ENCODE data around the gene KLHL13.
"Not testable (repeated sequence)": the region's sequence is repeated elsewhere in the genome, so short reads cannot be mapped to it uniquely, and the experiment has no call there.

Gene KLHL13

GRCh38 chrX:118116713-118117550 lies at the start of gene KLHL13:
Gene KLHL13, minus strand, starts transcription at chrX:118116810. Its CDS starts 88,337 bp downstream, at chrX:118028473.
- Mint-ChIP-seq H3K36me3 (ENCODE audit: low read depth) (no peaks in the 10 kb centered on the region), H3K27ac (peak within 1 kb of the TSS; percentile 50), H3K9me3 (no peaks in the 10 kb centered on the region), H3K4me1 (ENCODE audit: low read depth) (peaks cover 15% of the 10 kb centered on the region), H3K4me3 (peak within 1 kb of the TSS; percentile 77), H3K27me3 (peaks cover 14% of the 10 kb centered on the region)
- intact Hi-C loops (cut with micrococcal nuclease), result loop anchor here (1.0 kb wide), 1 partner anchor 13 kb away; no protein-coding TSS in a partner anchor

DNA sequence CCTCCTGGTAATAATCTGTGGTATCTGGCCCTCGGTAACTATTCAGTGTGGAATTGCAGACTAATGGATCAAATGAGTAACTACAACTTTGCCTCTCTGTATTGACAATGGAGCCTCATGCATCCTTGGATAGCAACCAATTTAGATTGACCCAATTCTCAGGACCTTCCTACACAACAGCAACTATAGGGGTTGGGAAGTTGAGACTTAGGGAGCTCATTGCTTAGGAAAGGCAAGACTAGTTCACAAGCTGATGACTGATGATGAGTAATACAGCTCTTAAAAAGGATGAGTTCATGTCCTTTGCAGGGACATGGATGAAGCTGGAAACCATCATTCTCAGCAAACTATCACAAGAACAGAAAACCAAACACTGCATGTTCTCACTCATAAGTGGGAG lies 47.5 kb upstream of the KLHL13 start:
- Mint-ChIP-seq H3K4me1 (ENCODE audit: low read depth) (no peaks in the 10 kb centered on the region), H3K4me3 (no peak overlapping the region), H3K27ac (no peak overlapping the region), H3K9me3 (no peaks in the 10 kb centered on the region), H3K36me3 (ENCODE audit: low read depth) (no peaks in the 10 kb centered on the region), H3K27me3 (no peaks in the 10 kb centered on the region)
- intact Hi-C loops (cut with micrococcal nuclease), result no loop called here

DNA sequence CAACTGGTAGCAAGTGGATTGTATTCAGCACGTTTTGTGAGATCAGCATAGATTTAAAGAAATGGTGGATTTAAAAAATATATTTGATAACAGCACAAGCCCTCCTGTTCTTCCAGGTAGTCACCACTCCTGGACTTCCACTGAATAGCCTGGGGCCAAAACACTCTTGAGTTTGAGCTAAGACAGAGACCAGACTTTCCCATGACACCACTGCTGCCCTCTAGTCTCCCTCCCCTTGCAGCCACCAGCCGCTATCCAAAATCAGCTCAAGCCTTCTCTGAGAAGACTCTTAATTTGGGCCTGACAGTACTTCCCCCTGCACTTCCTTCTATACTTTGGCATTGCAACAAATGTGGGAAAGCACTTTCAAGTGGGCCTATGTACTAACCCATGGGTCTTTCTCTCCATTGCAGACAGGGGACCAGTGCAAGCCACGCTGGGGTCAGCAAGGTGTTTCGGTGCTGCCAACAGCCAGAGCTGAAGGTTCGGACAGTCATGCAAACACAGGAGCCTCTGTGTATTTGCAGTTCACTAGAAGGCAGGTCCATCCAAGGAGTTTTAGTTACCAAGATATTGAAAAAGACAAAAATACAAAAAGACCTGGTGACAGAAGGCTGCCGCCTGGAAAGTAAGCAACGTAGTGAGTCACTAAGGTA lies 40.5 kb upstream of the KLHL13 start:
- Mint-ChIP-seq H3K4me3 (no peak overlapping the region), H3K4me1 (ENCODE audit: low read depth) (no peaks in the 10 kb centered on the region), H3K9me3 (no peaks in the 10 kb centered on the region), H3K27ac (no peak overlapping the region), H3K27me3 (no peaks in the 10 kb centered on the region), H3K36me3 (ENCODE audit: low read depth) (no peaks in the 10 kb centered on the region)
- intact Hi-C loops (cut with micrococcal nuclease), result no loop called here

DNA sequence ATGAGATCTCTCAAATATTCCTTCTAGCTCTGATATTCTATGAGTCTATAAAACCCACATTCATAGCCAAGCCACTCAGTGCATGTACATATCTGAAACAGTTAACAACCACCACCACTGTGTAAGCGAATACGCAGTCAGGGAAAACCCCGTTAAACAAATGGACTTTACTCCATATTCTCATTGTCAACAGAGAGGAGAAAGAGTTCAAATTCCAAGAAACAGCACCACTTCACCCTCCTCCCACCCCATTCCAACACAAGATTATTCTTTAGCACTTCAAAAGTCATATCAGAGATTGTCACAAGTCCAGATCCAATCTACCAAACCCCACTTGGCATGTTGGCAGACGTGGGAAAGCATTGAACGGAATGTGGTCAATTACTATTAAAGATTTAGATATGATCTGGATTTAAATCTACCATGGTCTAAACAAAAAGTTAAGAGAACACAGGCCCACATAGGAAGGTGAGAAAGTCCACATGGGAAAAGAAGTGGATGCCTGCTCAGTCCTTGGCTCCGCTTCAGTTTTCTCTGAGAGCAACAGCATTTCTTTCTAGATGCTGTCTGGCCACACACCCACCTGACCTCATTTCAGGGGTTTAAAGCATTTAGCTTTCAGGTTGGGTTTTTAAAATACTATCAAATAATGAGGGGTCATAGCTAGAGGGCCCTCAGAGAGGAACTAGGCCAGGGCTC lies 39.8 kb upstream of the KLHL13 start:
- no peak overlapping the region for H3K4me3 Mint-ChIP-seq
- intact Hi-C loops (cut with micrococcal nuclease), result no loop called here
- no peaks in the 10 kb centered on the region for H3K36me3 Mint-ChIP-seq (ENCODE audit: low read depth)
- no peaks in the 10 kb centered on the region for H3K4me1 Mint-ChIP-seq (ENCODE audit: low read depth)
- no peaks in the 10 kb centered on the region for H3K27me3 Mint-ChIP-seq
- H3K9me3 Mint-ChIP-seq, result no peaks in the 10 kb centered on the region
- H3K27ac Mint-ChIP-seq, result no peak overlapping the region

DNA sequence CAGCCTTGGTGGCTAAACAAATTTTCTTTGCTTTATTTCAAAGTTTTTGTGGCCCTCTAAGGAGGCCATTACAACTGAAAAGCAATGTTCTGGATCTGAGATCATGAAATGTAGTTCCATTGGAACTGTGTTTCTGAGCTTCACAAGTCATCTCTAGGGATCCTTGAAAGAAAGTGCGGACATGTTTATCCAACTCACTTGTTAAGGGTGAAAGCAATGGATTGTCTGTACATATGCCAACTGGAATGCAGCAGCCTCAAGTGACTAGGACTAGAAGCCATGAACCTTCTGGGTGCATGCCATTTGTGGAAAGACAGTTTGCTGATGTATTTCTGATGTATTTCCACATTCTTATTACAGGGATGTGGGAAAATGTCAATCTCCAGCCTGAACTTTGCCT lies 36.7 kb upstream of the KLHL13 start:
- Mint-ChIP-seq H3K27ac (no peak overlapping the region), H3K27me3 (no peaks in the 10 kb centered on the region), H3K9me3 (no peaks in the 10 kb centered on the region), H3K36me3 (ENCODE audit: low read depth) (no peaks in the 10 kb centered on the region), H3K4me1 (ENCODE audit: low read depth) (no peaks in the 10 kb centered on the region), H3K4me3 (no peak overlapping the region)
- intact Hi-C loops (cut with micrococcal nuclease), result no loop called here

- Mint-ChIP-seq H3K27ac (no peak overlapping the region), H3K27me3 (no peaks in the 10 kb centered on the region), H3K36me3 (ENCODE audit: low read depth) (no peaks in the 10 kb centered on the region), H3K4me3 (no peak overlapping the region), H3K9me3 (no peaks in the 10 kb centered on the region), H3K4me1 (ENCODE audit: low read depth) (no peaks in the 10 kb centered on the region)
- intact Hi-C loops (cut with micrococcal nuclease), result no loop called here
Observed at GRCh38 chrX:118152721-118153120, 36.1 kb upstream of the KLHL13 start.

GRCh38 chrX:118148737-118149136 lies 32.1 kb upstream of the KLHL13 start:
- H3K4me1 Mint-ChIP-seq (ENCODE audit: low read depth), result no peaks in the 10 kb centered on the region
- intact Hi-C loops (cut with micrococcal nuclease), result no loop called here
- no peaks in the 10 kb centered on the region for H3K27me3 Mint-ChIP-seq
- no peaks in the 10 kb centered on the region for H3K9me3 Mint-ChIP-seq
- H3K36me3 Mint-ChIP-seq (ENCODE audit: low read depth), result no peaks in the 10 kb centered on the region
- no peak overlapping the region for H3K4me3 Mint-ChIP-seq
- H3K27ac Mint-ChIP-seq, result no peak overlapping the region

GRCh38 chrX:118147771-118148170 lies 31.2 kb upstream of the KLHL13 start:
- H3K27ac Mint-ChIP-seq; H3K4me3 Mint-ChIP-seq; H3K36me3 Mint-ChIP-seq (ENCODE audit: low read depth); H3K27me3 Mint-ChIP-seq; H3K4me1 Mint-ChIP-seq (ENCODE audit: low read depth); intact Hi-C loops (cut with micrococcal nuclease); H3K9me3 Mint-ChIP-seq: not testable (repeated sequence)

GRCh38 chrX:118143578-118143977 lies 27.0 kb upstream of the KLHL13 start:
- Mint-ChIP-seq H3K4me1 (ENCODE audit: low read depth) (no peaks in the 10 kb centered on the region), H3K4me3 (no peak overlapping the region), H3K9me3 (no peaks in the 10 kb centered on the region), H3K27ac (no peak overlapping the region), H3K27me3 (no peaks in the 10 kb centered on the region), H3K36me3 (ENCODE audit: low read depth) (no peaks in the 10 kb centered on the region)
- intact Hi-C loops (cut with micrococcal nuclease), result no loop called here

DNA sequence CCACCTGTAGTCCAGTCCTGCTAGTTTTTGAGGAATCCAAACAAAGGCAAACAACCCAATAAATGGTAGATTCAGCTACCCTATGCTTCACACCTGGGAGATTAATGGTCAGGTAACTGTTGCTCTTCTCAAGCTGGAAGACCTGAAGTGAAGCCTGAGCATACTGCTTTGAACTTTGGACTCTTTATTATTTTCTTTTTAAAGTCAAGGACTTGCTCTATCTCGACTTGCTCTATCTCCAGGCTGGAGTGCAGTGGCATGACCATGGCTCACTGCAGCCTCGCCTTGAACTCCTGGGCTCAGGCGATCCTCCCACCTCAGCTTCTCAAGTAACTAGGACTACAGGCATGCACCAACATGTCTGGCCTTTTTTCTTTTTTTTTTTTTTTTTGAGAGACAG lies 14.7 kb upstream of the KLHL13 start:
- H3K27ac Mint-ChIP-seq, result no peak overlapping the region
- no peaks in the 10 kb centered on the region for H3K4me1 Mint-ChIP-seq (ENCODE audit: low read depth)
- no peaks in the 10 kb centered on the region for H3K27me3 Mint-ChIP-seq
- no peak overlapping the region for H3K4me3 Mint-ChIP-seq
- no peaks in the 10 kb centered on the region for H3K9me3 Mint-ChIP-seq
- no peaks in the 10 kb centered on the region for H3K36me3 Mint-ChIP-seq (ENCODE audit: low read depth)
- intact Hi-C loops (cut with micrococcal nuclease), result no loop called here

DNA sequence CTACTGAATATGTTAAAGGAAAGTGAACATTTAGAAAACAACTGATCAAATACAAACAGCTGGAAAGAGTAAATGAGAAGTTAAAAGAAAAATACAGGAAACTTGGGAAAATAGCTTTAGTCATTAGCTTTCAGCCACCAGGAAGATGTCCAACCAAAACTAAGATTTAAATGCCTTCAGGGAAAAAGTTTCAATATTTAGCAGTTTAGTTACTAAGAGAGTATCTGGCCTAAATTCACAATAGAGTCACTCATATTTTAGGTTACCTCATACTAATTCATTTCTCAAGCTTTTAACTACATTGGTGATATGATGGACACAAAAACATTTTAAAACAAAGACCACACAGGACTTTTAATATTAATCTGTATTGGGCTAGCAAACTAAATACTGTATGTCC lies 13.1 kb upstream of the KLHL13 start:
- H3K27ac Mint-ChIP-seq, result no peak overlapping the region
- no peaks in the 10 kb centered on the region for H3K9me3 Mint-ChIP-seq
- intact Hi-C loops (cut with micrococcal nuclease), result no loop called here
- H3K27me3 Mint-ChIP-seq, result no peaks in the 10 kb centered on the region
- no peak overlapping the region for H3K4me3 Mint-ChIP-seq
- H3K36me3 Mint-ChIP-seq (ENCODE audit: low read depth), result no peaks in the 10 kb centered on the region
- no peaks in the 10 kb centered on the region for H3K4me1 Mint-ChIP-seq (ENCODE audit: low read depth)

DNA sequence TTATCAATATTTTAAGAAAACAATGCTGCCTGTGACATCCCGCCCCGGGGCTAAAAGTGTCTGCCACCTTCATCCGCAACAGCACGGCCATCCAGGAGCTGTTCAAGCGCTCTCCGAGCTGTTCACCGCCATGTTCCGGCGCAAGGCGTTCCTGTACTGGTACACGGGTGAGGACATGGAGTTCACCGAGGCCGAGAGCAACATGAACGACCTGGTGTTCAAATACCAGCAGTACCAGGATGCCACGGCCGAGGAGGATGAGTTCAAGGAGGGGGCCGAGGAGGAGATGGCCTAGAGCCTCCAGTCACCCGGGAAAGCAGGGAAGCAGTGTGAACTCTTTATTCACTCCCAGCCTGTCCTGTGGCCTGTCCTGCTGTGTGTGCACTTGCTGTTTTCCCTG lies 12.1 kb upstream of the KLHL13 start:
- Mint-ChIP-seq H3K4me3 (no peak overlapping the region), H3K27ac (no peak overlapping the region), H3K27me3 (no peaks in the 10 kb centered on the region), H3K4me1 (ENCODE audit: low read depth) (no peaks in the 10 kb centered on the region), H3K36me3 (ENCODE audit: low read depth) (no peaks in the 10 kb centered on the region), H3K9me3 (no peaks in the 10 kb centered on the region)
- intact Hi-C loops (cut with micrococcal nuclease), result no loop called here

GRCh38 chrX:118126286-118126685 lies 9.7 kb upstream of the KLHL13 start:
- H3K36me3 Mint-ChIP-seq (ENCODE audit: low read depth), result no peaks in the 10 kb centered on the region

DNA sequence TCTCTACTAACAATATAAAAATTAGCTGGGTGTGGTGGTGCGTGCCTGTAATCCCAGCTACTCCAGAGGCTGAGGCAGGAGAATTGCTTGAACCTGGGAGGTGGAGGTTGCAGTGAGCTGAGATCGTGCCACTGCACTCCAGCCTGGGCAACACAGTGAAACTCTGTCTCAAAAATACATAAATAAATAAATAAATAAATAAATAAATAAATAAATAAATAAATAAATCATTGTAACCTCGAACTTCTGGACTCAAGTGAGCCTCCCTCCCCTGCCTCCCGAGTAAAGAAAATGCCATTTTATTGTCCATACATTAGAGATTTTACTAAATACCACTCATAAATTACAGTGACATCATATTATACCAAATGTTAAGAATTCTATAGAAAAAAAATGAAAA lies 7.6 kb upstream of the KLHL13 start:
- not testable (repeated sequence) for H3K4me1 Mint-ChIP-seq (ENCODE audit: low read depth)

More at GRCh38 chrX:118126286-118126685, 9.7 kb upstream of the KLHL13 start:
- H3K4me3 Mint-ChIP-seq, result no peak overlapping the region
- H3K27ac Mint-ChIP-seq, result no peak overlapping the region
- H3K9me3 Mint-ChIP-seq, result no peaks in the 10 kb centered on the region
- H3K4me1 Mint-ChIP-seq (ENCODE audit: low read depth), result no peaks in the 10 kb centered on the region
- intact Hi-C loops (cut with micrococcal nuclease), result no loop called here
- H3K27me3 Mint-ChIP-seq, result no peaks in the 10 kb centered on the region

More for the DNA sequence above, 7.6 kb upstream of the KLHL13 start:
- H3K27ac Mint-ChIP-seq; H3K27me3 Mint-ChIP-seq; H3K4me3 Mint-ChIP-seq; intact Hi-C loops (cut with micrococcal nuclease); H3K9me3 Mint-ChIP-seq; H3K36me3 Mint-ChIP-seq (ENCODE audit: low read depth): not testable (repeated sequence)
